ENCODE data around the gene NAXD.

DNA sequence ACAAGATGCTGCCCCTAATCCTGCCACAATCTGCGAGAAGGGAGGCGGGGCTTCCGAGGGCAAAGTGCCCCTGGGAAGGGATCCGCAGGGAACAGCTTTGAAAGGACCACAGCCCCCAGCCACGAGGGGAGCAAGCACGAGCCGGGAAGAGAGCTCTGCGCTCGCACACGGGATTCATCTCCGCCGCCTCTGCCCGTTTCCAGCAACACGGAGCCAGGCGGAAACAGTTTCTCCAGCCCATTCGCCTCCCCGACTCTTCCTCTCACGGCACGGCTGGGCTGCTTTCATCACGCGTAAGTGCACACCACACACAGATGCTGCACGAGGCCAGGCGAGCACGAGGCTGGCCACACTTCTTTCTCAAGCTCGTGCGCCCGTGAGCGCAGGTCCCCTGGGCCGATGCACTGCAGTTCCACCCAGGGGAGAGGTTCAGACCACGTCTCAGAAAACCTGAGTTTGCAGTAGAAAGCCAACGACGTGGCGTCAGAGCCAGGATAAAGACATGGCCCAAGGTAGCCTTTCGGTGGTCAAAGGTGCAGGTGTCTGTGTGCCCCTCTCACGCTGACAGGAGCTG is 33.6 kb downstream of the NAXD start:
- TF ChIP-seq CTCF (IDR thresholded peaks at IDR 0.05), result no peak
- no peak for TF ChIP-seq POLR2A (IDR thresholded peaks at IDR 0.05)
